Mesenchymal stem cell (in vitro differentiated cells and primary cell): ENCODE results near the gene TMEM50B.

Experiments used
- DNase-seq: peaks from one replicate; pipeline ENCODE4 v3.0.0-alpha.2; 2013
- H2AFZ ChIP-seq: one replicate; pipeline ENCODE4 v1.6.1; 2013; ENCODE audit warnings: low read depth, mild to moderate bottlenecking, control low read depth, inconsistent platforms, low read length, moderate library complexity
- H2AK5ac ChIP-seq: 2 replicates; pipeline ENCODE4 v1.6.1; 2013; ENCODE audit warnings: low read length, moderate library complexity, mild to moderate bottlenecking, inconsistent platforms; ENCODE audit not compliant: severe bottlenecking
- H2BK120ac ChIP-seq: one replicate; pipeline ENCODE4 v1.6.1; 2013; ENCODE audit warnings: low read depth, mild to moderate bottlenecking, inconsistent platforms, low read length, moderate library complexity
- H2BK12ac ChIP-seq, 2 experiments: one replicate each; pipeline ENCODE4 v1.6.1; 2013; ENCODE audit warnings: inconsistent platforms in 2 of 2, low read length in 2 of 2, mild to moderate bottlenecking in 2 of 2, moderate library complexity in 2 of 2, control low read depth in 1 of 2
- H2BK15ac ChIP-seq: one replicate; pipeline ENCODE4 v1.6.1; 2013; ENCODE audit warnings: mild to moderate bottlenecking, low read depth, inconsistent platforms; ENCODE audit not compliant: poor library complexity, severe bottlenecking
- H2BK5ac ChIP-seq: 2 replicates; pipeline ENCODE4 v1.6.1; 2013; ENCODE audit warnings: low read depth, mild to moderate bottlenecking, low read length, control low read depth, inconsistent platforms; ENCODE audit not compliant: poor library complexity, severe bottlenecking
- H3K14ac ChIP-seq, 2 experiments: one replicate each; pipeline ENCODE4 v1.6.1; 2013; ENCODE audit warnings: inconsistent platforms in 2 of 2, low read length in 2 of 2, control low read depth in 1 of 2, mild to moderate bottlenecking in 1 of 2, moderate library complexity in 1 of 2
- H3K18ac ChIP-seq, 2 experiments: one replicate each; pipeline ENCODE4 v1.6.1; 2013; ENCODE audit warnings: inconsistent platforms in 2 of 2, low read length in 2 of 2, control low read depth in 1 of 2, low read depth in 1 of 2, mild to moderate bottlenecking in 1 of 2
- H3K23ac ChIP-seq, 2 experiments: one replicate each; pipeline ENCODE4 v1.6.1; 2013; ENCODE audit warnings: inconsistent platforms in 2 of 2, low read length in 2 of 2, mild to moderate bottlenecking in 2 of 2, moderate library complexity in 2 of 2, control low read depth in 1 of 2
- H3K27ac ChIP-seq: 2 replicates; pipeline ENCODE4 v1.5.1; 2013; ENCODE audit warnings: mild to moderate bottlenecking, moderate library complexity, low read length, control low read depth, inconsistent platforms; ENCODE audit not compliant: poor library complexity, severe bottlenecking
- H3K27me3 ChIP-seq, 2 experiments: 2 replicates each; pipeline versions ENCODE4 v1.6.1 to v1.7.0; 2013; ENCODE audit warnings: low read length in 2 of 2, mild to moderate bottlenecking in 2 of 2, moderate library complexity in 2 of 2, control low read depth in 1 of 2, inconsistent platforms in 1 of 2; ENCODE audit not compliant: control insufficient read depth in 1 of 2, insufficient read depth in 1 of 2
- H3K36me3 ChIP-seq, 2 experiments: 2 replicates each; pipeline versions ENCODE4 v1.6.1 to v1.7.0; 2013; ENCODE audit warnings: low read length in 2 of 2, control low read depth in 1 of 2, inconsistent platforms in 1 of 2, low read depth in 1 of 2, mild to moderate bottlenecking in 1 of 2; ENCODE audit not compliant: insufficient read depth in 2 of 2, control insufficient read depth in 1 of 2
- H3K4ac ChIP-seq, 2 experiments: one replicate each; pipeline ENCODE4 v1.6.1; 2013; ENCODE audit warnings: inconsistent platforms in 2 of 2, low read length in 2 of 2, mild to moderate bottlenecking in 2 of 2, moderate library complexity in 2 of 2, control low read depth in 1 of 2, low read depth in 1 of 2
- H3K4me1 ChIP-seq: 2 replicates; pipeline ENCODE4 v1.6.1; 2013; ENCODE audit warnings: low read depth, low read length, control low read depth; ENCODE audit not compliant: control insufficient read depth, insufficient read depth
- H3K4me2 ChIP-seq: 2 replicates; pipeline ENCODE4 v1.6.1; 2013; ENCODE audit warnings: low read length, mild to moderate bottlenecking, inconsistent platforms; ENCODE audit not compliant: poor library complexity, severe bottlenecking
- H3K4me3 ChIP-seq, 2 experiments: 2 replicates each; pipeline versions ENCODE4 v1.5.1 to v1.7.0; 2013; ENCODE audit warnings: low read length in 2 of 2, mild to moderate bottlenecking in 2 of 2, control low read depth in 1 of 2, low read depth in 1 of 2; ENCODE audit not compliant: insufficient read depth in 1 of 2
- H3K79me1 ChIP-seq: replicated peaks from 2 replicates; pipeline ENCODE4 v1.6.1; 2013; ENCODE audit warnings: mild to moderate bottlenecking, control low read depth, low read length, inconsistent platforms; ENCODE audit not compliant: poor library complexity, severe bottlenecking
- H3K9ac ChIP-seq: 2 replicates; pipeline ENCODE4 v1.7.0; 2013; ENCODE audit warnings: mild to moderate bottlenecking, low read length, moderate library complexity
- H3K9me3 ChIP-seq: 2 replicates; pipeline ENCODE4 v1.7.0; 2013; ENCODE audit warnings: mild to moderate bottlenecking, low read length; ENCODE audit not compliant: control insufficient read depth
- H4K8ac ChIP-seq: one replicate; pipeline ENCODE4 v1.6.1; 2013; ENCODE audit warnings: inconsistent platforms, mild to moderate bottlenecking, low read length, moderate library complexity
- H4K91ac ChIP-seq: one replicate; pipeline ENCODE4 v1.6.1; 2013; ENCODE audit warnings: mild to moderate bottlenecking, low read length, inconsistent platforms
- WGBS: methylation state at CpG from one replicate; pipeline ENCODE4 v1.1.7; 2013; ENCODE audit warnings: mixed read lengths; 5-methylcytosine and 5-hydroxymethylcytosine counted together

TMEM50B gene

GRCh38 chr21:33425825-33426224 is 53.9 kb downstream of the TMEM50B start:
- DNase-seq = no peak
- Histone ChIP-seq H4K8ac (no peak overlapping the region), H2BK120ac (no peak overlapping the region), H3K9ac (no peak overlapping the region), H3K79me1 (peaks cover 33% of the 10 kb centered on the region), H3K27ac (no peak overlapping the region), H2AFZ (no peak overlapping the region), H3K36me3 (peaks cover 55 to 73% of the 10 kb centered on the region in 2 experiments), H3K4me1 (peaks cover 12% of the 10 kb centered on the region), H2BK12ac (no peak overlapping the region), H2BK15ac (no peak overlapping the region), H3K27me3 (no peaks in the 10 kb centered on the region), H3K4me2 (no peak overlapping the region), H3K4me3 (no peak overlapping the region), H3K23ac (no peak overlapping the region), H3K4ac (no peak overlapping the region), H2AK5ac (no peak overlapping the region), H3K9me3 (no peaks in the 10 kb centered on the region), H3K18ac (no peak overlapping the region), H4K91ac (no peak overlapping the region), H3K14ac (no peak overlapping the region), H2BK5ac (no peak overlapping the region)
- WGBS = 94% methylated on average over 2 of the region's 3 CpGs

- no peak overlapping the region for H4K91ac ChIP-seq
- no peak overlapping the region for H2BK120ac ChIP-seq
- H3K18ac ChIP-seq = no peak overlapping the region
- H4K8ac ChIP-seq = no peak overlapping the region
- 97% methylated on average over 9 of the region's 9 CpGs for WGBS
- peaks cover 39% of the 10 kb centered on the region for H3K79me1 ChIP-seq
- DNase-seq = no peak
- H3K4me3 ChIP-seq = no peak overlapping the region
- H3K4me2 ChIP-seq = no peak overlapping the region
- no peak overlapping the region for H2AK5ac ChIP-seq
- peaks cover 61 to 71% of the 10 kb centered on the region in 2 experiments for H3K36me3 ChIP-seq
- no peak overlapping the region for H3K4ac ChIP-seq
- no peak overlapping the region for H2AFZ ChIP-seq
- no peak overlapping the region for H3K27ac ChIP-seq
- H3K4me1 ChIP-seq = peaks cover 12% of the 10 kb centered on the region
- no peaks in the 10 kb centered on the region for H3K27me3 ChIP-seq
- no peak overlapping the region for H3K23ac ChIP-seq
- no peak overlapping the region for H2BK5ac ChIP-seq
- no peak overlapping the region for H2BK15ac ChIP-seq
- no peaks in the 10 kb centered on the region for H3K9me3 ChIP-seq
- no peak overlapping the region for H3K14ac ChIP-seq
- no peak overlapping the region for H3K9ac ChIP-seq
- no peak overlapping the region for H2BK12ac ChIP-seq
These were observed 55.6 kb downstream of the TMEM50B start for GRCh38 chr21:33424214-33424613.

GRCh38 chr21:33421713-33422393 is 57.9 kb downstream of the TMEM50B start:
- DNase-seq = no peak
- Histone ChIP-seq H3K14ac (no peak overlapping the region), H2BK15ac (no peak overlapping the region), H3K9me3 (no peaks in the 10 kb centered on the region), H2AK5ac (no peak overlapping the region), H3K4ac (no peak overlapping the region), H3K79me1 (peaks cover 33% of the 10 kb centered on the region), H3K23ac (no peak overlapping the region), H4K8ac (no peak overlapping the region), H3K9ac (no peak overlapping the region), H3K4me3 (no peak overlapping the region), H3K4me2 (no peak overlapping the region), H2BK12ac (no peak overlapping the region), H3K36me3 (peaks cover 54 to 63% of the 10 kb centered on the region in 2 experiments), H2AFZ (no peak overlapping the region), H3K27ac (no peak overlapping the region), H2BK5ac (no peak overlapping the region), H2BK120ac (no peak overlapping the region), H3K27me3 (no peaks in the 10 kb centered on the region), H3K4me1 (peaks cover 4% of the 10 kb centered on the region), H3K18ac (no peak overlapping the region), H4K91ac (no peak overlapping the region)
- WGBS = 100% methylated on average over 5 of the region's 5 CpGs

GRCh38 chr21:33419538-33420123 is 60.1 kb downstream of the TMEM50B start:
- Histone ChIP-seq H2AFZ (no peak overlapping the region), H2BK12ac (no peak overlapping the region), H3K9ac (peak overlapping the region; percentile 63), H3K27ac (no peak overlapping the region), H3K4ac (no peak overlapping the region), H3K18ac (no peak overlapping the region), H2BK15ac (no peak overlapping the region), H2AK5ac (no peak overlapping the region), H3K4me1 (peaks cover 8% of the 10 kb centered on the region), H2BK5ac (no peak overlapping the region), H3K27me3 (no peaks in the 10 kb centered on the region), H3K36me3 (peaks cover 46 to 64% of the 10 kb centered on the region in 2 experiments), H4K91ac (no peak overlapping the region), H3K79me1 (peaks cover 34% of the 10 kb centered on the region), H3K4me2 (no peak overlapping the region), H4K8ac (no peak overlapping the region), H3K4me3 (peak overlapping the region in 1 of 2 experiments; percentile 3), H3K9me3 (no peaks in the 10 kb centered on the region), H2BK120ac (no peak overlapping the region), H3K14ac (no peak overlapping the region), H3K23ac (no peak overlapping the region)
- 88% methylated on average over 9 of the region's 12 CpGs for WGBS
- peak; percentile 71 for DNase-seq
